GM12874 (cell line): ENCODE measurements around the gene TMEM82.

Experiments used
- CTCF ChIP-seq: IDR thresholded peaks from 2 replicates; pipeline ENCODE4 v1.5.1; 2011; ENCODE audit warnings: low read depth, mild to moderate bottlenecking, control low read depth, low read length, moderate library complexity; ENCODE audit not compliant: insufficient read depth

TMEM82 gene

GRCh38 chr1:15767941-15768340, 25.6 kb downstream of the TMEM82 start:
- TF ChIP-seq CTCF, result no peak

- no peak for TF ChIP-seq CTCF
Measured at GRCh38 chr1:15768388-15768787, 26.1 kb downstream of the TMEM82 start.

- TF ChIP-seq CTCF, result no peak
Measured at GRCh38 chr1:15770313-15770962, 28.1 kb downstream of the TMEM82 start.

- no peak for TF ChIP-seq CTCF
Measured at GRCh38 chr1:15771836-15772515, 29.7 kb downstream of the TMEM82 start.

GRCh38 chr1:15775706-15776105, 33.4 kb downstream of the TMEM82 start:
- TF ChIP-seq CTCF, result no peak

- no peak for TF ChIP-seq CTCF
Measured at GRCh38 chr1:15777909-15778707, 35.8 kb downstream of the TMEM82 start.

GRCh38 chr1:15785683-15786082, 43.4 kb downstream of the TMEM82 start:
- TF ChIP-seq CTCF, result no peak
